Parathyroid adenoma (tissue), 2 donors: Measurements from ENCODE around the gene FGF6.
"Not testable (repeated sequence)": the region's sequence is repeated elsewhere in the genome, so short reads cannot be mapped to it uniquely, and the experiment has no call there.

Experiments
- H2AFZ ChIP-seq: fragments of 300-600 bp; sonication (generic); one replicate; pipeline ENCODE4 v1.7.0; 2017; ENCODE audit warnings: antibody characterized with exemption, mild to moderate bottlenecking
- H3K27ac ChIP-seq: fragments of 300-600 bp; sonication (generic); one replicate; pipeline ENCODE4 v1.7.0; 2017
- H3K27me3 ChIP-seq: fragments of 300-600 bp; sonication (generic); one replicate; pipeline ENCODE4 v1.7.0; 2017; ENCODE audit warnings: low read length; ENCODE audit not compliant: control insufficient read depth, insufficient read depth
- H3K36me3 ChIP-seq: fragments of 300-600 bp; sonication (generic); one replicate; pipeline ENCODE4 v1.7.0; 2017; ENCODE audit warnings: low read length; ENCODE audit not compliant: control insufficient read depth, insufficient read depth
- H3K4me1 ChIP-seq: fragments of 300-600 bp; sonication (generic); one replicate; pipeline ENCODE4 v1.7.0; 2017; ENCODE audit warnings: control low read depth
- H3K4me2 ChIP-seq: fragments of 300-600 bp; sonication (generic); one replicate; pipeline ENCODE4 v1.7.0; 2017; ENCODE audit warnings: low read length
- H3K4me3 ChIP-seq: fragments of 300-600 bp; sonication (generic); one replicate; pipeline ENCODE4 v1.7.0; 2017; ENCODE audit warnings: low read depth, low read length
- H3K79me2 ChIP-seq: fragments of 300-600 bp; sonication (generic); one replicate; pipeline ENCODE4 v1.7.0; 2017; ENCODE audit warnings: control low read depth
- H3K9ac ChIP-seq: fragments of 300-600 bp; sonication (generic); one replicate; pipeline ENCODE4 v1.7.0; 2017; ENCODE audit warnings: mild to moderate bottlenecking
- H3K9me3 ChIP-seq: fragments of 300-600 bp; sonication (generic); one replicate; pipeline ENCODE4 v1.7.0; 2017; ENCODE audit warnings: low read length; ENCODE audit not compliant: control insufficient read depth
- CTCF ChIP-seq: fragments of 300-600 bp; sonication (generic); IDR thresholded peaks from one replicate; pipeline ENCODE4 v1.7.0; 2017; ENCODE audit warnings: antibody characterized with exemption, mild to moderate bottlenecking
- donor health status: primary hyperparathyroidism.

FGF6 gene

GRCh38 chr12:4412056-4412455, 33.6 kb downstream of the FGF6 start:
- no peaks in the 10 kb centered on the region for H3K9me3 ChIP-seq
- no peak overlapping the region for H3K4me3 ChIP-seq
- H3K36me3 ChIP-seq, result no peaks in the 10 kb centered on the region
- no peak for TF ChIP-seq CTCF
- peaks cover 3% of the 10 kb centered on the region for H3K4me1 ChIP-seq
- no peaks in the 10 kb centered on the region for H3K79me2 ChIP-seq
- H2AFZ ChIP-seq, result no peak overlapping the region
- no peak overlapping the region for H3K9ac ChIP-seq
- no peak overlapping the region for H3K4me2 ChIP-seq
- no peak overlapping the region for H3K27ac ChIP-seq
- H3K27me3 ChIP-seq, result no peaks in the 10 kb centered on the region

- Histone ChIP-seq H3K9me3 (no peaks in the 10 kb centered on the region), H3K9ac (no peak overlapping the region)
- no peak for TF ChIP-seq CTCF
Measured at GRCh38 chr12:4407136-4407535, 38.5 kb downstream of the FGF6 start.

GRCh38 chr12:4404877-4405637, 40.6 kb downstream of the FGF6 start:
- not testable (repeated sequence) for H3K36me3 ChIP-seq, H2AFZ ChIP-seq, H3K79me2 ChIP-seq

More at GRCh38 chr12:4407136-4407535, 38.5 kb downstream of the FGF6 start:
- Histone ChIP-seq H3K4me1 (no peaks in the 10 kb centered on the region), H3K27me3 (no peaks in the 10 kb centered on the region), H2AFZ (no peak overlapping the region), H3K36me3 (no peaks in the 10 kb centered on the region), H3K4me2 (no peak overlapping the region), H3K4me3 (no peak overlapping the region), H3K79me2 (no peaks in the 10 kb centered on the region), H3K27ac (no peak overlapping the region)

GRCh38 chr12:4402996-4403395, 42.6 kb downstream of the FGF6 start:
- Histone ChIP-seq H3K27me3 (no peaks in the 10 kb centered on the region), H3K9ac (no peak overlapping the region), H3K4me1 (no peaks in the 10 kb centered on the region), H3K9me3 (no peaks in the 10 kb centered on the region), H3K27ac (no peak overlapping the region), H3K4me2 (no peak overlapping the region), H3K79me2 (no peaks in the 10 kb centered on the region), H3K4me3 (no peak overlapping the region), H2AFZ (no peak overlapping the region), H3K36me3 (no peaks in the 10 kb centered on the region)
- TF ChIP-seq CTCF, result no peak

More at GRCh38 chr12:4404877-4405637, 40.6 kb downstream of the FGF6 start:
- H3K4me2 ChIP-seq, H3K9ac ChIP-seq, H3K9me3 ChIP-seq, H3K4me3 ChIP-seq, H3K27me3 ChIP-seq, H3K4me1 ChIP-seq, H3K27ac ChIP-seq: not testable (repeated sequence)

- Histone ChIP-seq H3K9me3 (no peaks in the 10 kb centered on the region), H3K9ac (no peak overlapping the region), H3K27ac (no peak overlapping the region), H3K4me1 (no peaks in the 10 kb centered on the region), H2AFZ (no peak overlapping the region), H3K4me3 (no peak overlapping the region), H3K4me2 (no peak overlapping the region), H3K27me3 (no peaks in the 10 kb centered on the region), H3K36me3 (no peaks in the 10 kb centered on the region), H3K79me2 (no peaks in the 10 kb centered on the region)
- no peak for TF ChIP-seq CTCF
Measured at GRCh38 chr12:4401117-4401516, 44.5 kb downstream of the FGF6 start.
